ENCODE measurements around the gene AGXT2. TPM values are rescaled to one million over a fixed set of nuclear protein-coding genes. Genes with fewer than 3 reads are reported as not detected.

AGXT2 gene
- total and polyA plus RNA-seq, 12 donors = not detected

GRCh38 chr5:35058374-35058788 lies 10.6 kb upstream of the AGXT2 start:
- Histone ChIP-seq H3K27me3 (peaks cover 0 to 9% (median 0%) of the 10 kb centered on the region in 7 donors), H3K9me3 (no peaks in the 10 kb centered on the region), H3K36me3 (no peaks in the 10 kb centered on the region), H3K4me1 (no peaks in the 10 kb centered on the region), H3K27ac (no peak overlapping the region), H3K4me3 (no peak overlapping the region)
- intact Hi-C loops (cut with DNase I) = no loop called here
- no peak for DNase-seq
- TF ChIP-seq CTCF (IDR thresholded peaks at IDR 0.05) = no peak
- ATAC-seq = no peak
- 75 to 80% methylated on average over 3 of the region's 3 CpGs for WGBS, 2 donors

GRCh38 chr5:35056686-35057085 lies 8.9 kb upstream of the AGXT2 start:
- 78 to 83% methylated on average over 2 of the region's 2 CpGs for WGBS, 2 donors

GRCh38 chr5:35052838-35053237 lies 5.1 kb upstream of the AGXT2 start:
- 87 to 89% methylated on average over 4 of the region's 4 CpGs for WGBS, 2 donors
- Histone ChIP-seq H3K4me3 (no peak overlapping the region), H3K27ac (no peak overlapping the region), H3K36me3 (no peaks in the 10 kb centered on the region), H3K4me1 (no peaks in the 10 kb centered on the region), H3K27me3 (peaks cover 0 to 26% (median 4%) of the 10 kb centered on the region in 7 donors), H3K9me3 (no peaks in the 10 kb centered on the region)
- no peak for TF ChIP-seq CTCF (IDR thresholded peaks at IDR 0.05)
- intact Hi-C loops (cut with DNase I) = no loop called here
- DNase-seq (no peak), ATAC-seq (no peak)

More at GRCh38 chr5:35056686-35057085, 8.9 kb upstream of the AGXT2 start:
- intact Hi-C loops (cut with DNase I) = no loop called here
- peaks cover 0 to 15% (median 0%) of the 10 kb centered on the region in 7 donors for H3K27me3 ChIP-seq
- no peaks in the 10 kb centered on the region for H3K4me1 ChIP-seq
- no peaks in the 10 kb centered on the region for H3K9me3 ChIP-seq
- ATAC-seq (no peak), DNase-seq (no peak)
- TF ChIP-seq CTCF (IDR thresholded peaks at IDR 0.05) = no peak
- no peak overlapping the region for H3K27ac ChIP-seq
- H3K4me3 ChIP-seq = no peak overlapping the region
- H3K36me3 ChIP-seq = no peaks in the 10 kb centered on the region

- Histone ChIP-seq H3K4me1 (no peaks in the 10 kb centered on the region), H3K27me3 (peaks cover 0 to 26% (median 10%) of the 10 kb centered on the region in 7 donors), H3K9me3 (no peaks in the 10 kb centered on the region), H3K36me3 (no peaks in the 10 kb centered on the region), H3K4me3 (no peak overlapping the region), H3K27ac (no peak overlapping the region)
- TF ChIP-seq CTCF (IDR thresholded peaks at IDR 0.05) = no peak
- intact Hi-C loops (cut with DNase I) = no loop called here
- no peak for ATAC-seq
- WGBS, 2 donors = 88 to 90% methylated on average over 3 of the region's 3 CpGs
- DNase-seq = no peak
Observed at GRCh38 chr5:35050541-35051126, 2.9 kb upstream of the AGXT2 start.

Data from heart right ventricle (tissue), 16 donors.